GM19351 (cell line): Measurements from ENCODE around the gene CAPN10.

Source experiments
- ATAC-seq: cut with Tn5 transposase; IDR thresholded peaks from one replicate; pipeline ENCODE4 v1.9.1; 2021; ENCODE audit warnings: mild to moderate bottlenecking, moderate library complexity; ENCODE audit not compliant: unreplicated experiment

Gene CAPN10

GRCh38 chr2:240622531-240623235, 36.1 kb downstream of the CAPN10 start:
- ATAC-seq = no peak

GRCh38 chr2:240623531-240624010, 37.0 kb downstream of the CAPN10 start:
- ATAC-seq = no peak

- no peak for ATAC-seq
These were observed 37.7 kb downstream of the CAPN10 start for GRCh38 chr2:240624011-240624949.

- no peak for ATAC-seq
These were observed 38.6 kb downstream of the CAPN10 start, which contains the start of gene GPR35 for GRCh38 chr2:240624950-240625621. TSS of gene GPR35 (plus strand) at chr2:240625480. CDS start at chr2:240629953, 4,473 bp downstream.

GRCh38 chr2:240626531-240627300, 40.2 kb downstream of the CAPN10 start:
- ATAC-seq = no peak

- ATAC-seq = no peak
These were observed 41.4 kb downstream of the CAPN10 start for GRCh38 chr2:240627736-240628506.

GRCh38 chr2:240628507-240628807, 41.9 kb downstream of the CAPN10 start:
- no peak for ATAC-seq

- no peak for ATAC-seq
These were observed 42.5 kb downstream of the CAPN10 start for GRCh38 chr2:240628808-240629618.

- no peak for ATAC-seq
These were observed 43.1 kb downstream of the CAPN10 start for GRCh38 chr2:240629619-240629967.

GRCh38 chr2:240629968-240630770, 43.6 kb downstream of the CAPN10 start:
- ATAC-seq = no peak

- ATAC-seq = no peak
These were observed 44.4 kb downstream of the CAPN10 start for GRCh38 chr2:240630771-240631547.

GRCh38 chr2:240631548-240632305, 45.2 kb downstream of the CAPN10 start:
- no peak for ATAC-seq

GRCh38 chr2:240632306-240632721, 45.8 kb downstream of the CAPN10 start:
- ATAC-seq = no peak

- ATAC-seq = no peak
These were observed 48.8 kb downstream of the CAPN10 start for GRCh38 chr2:240635121-240635997.

- ATAC-seq = no peak
These were observed 49.5 kb downstream of the CAPN10 start for GRCh38 chr2:240635998-240636547.
